Endothelial cell of umbilical vein (primary cell): ENCODE results near the gene SLC19A1. TPM values are rescaled to one million over a fixed set of nuclear protein-coding genes. Genes with fewer than 3 reads are reported as not detected.

Source experiments
- BruUV-seq: library from RNA; stranded (reverse); fragments of 400-500 nt; replicated peaks from 2 replicates; lab custom pipeline; 2021; lab: Mats Ljungman, UMichigan
- CTCF ChIA-PET: fragments of 300-600, 350-600 bp; sonication (Branson Sonifier 250); formaldehyde crosslinking; loops from one replicate; lab custom pipeline; 2021; ENCODE audit warnings: antibody characterized with exemption, inconsistent platforms; lab: Charles Lee
- POLR2A ChIA-PET: fragments of 300-600, 350-600 bp; sonication (Branson Sonifier 250); formaldehyde crosslinking; loops from one replicate; lab custom pipeline; 2021; ENCODE audit warnings: antibody characterized with exemption, inconsistent platforms; lab: Charles Lee
- DNase-seq: peaks from one replicate; pipeline ENCODE4 v3.0.0-alpha.2; 2011; ENCODE audit warnings: low read depth, low spot score
- FAIRE-seq: peaks from 2 replicates; lab custom pipeline; 2011; peaks lifted over from hg19 to GRCh38; lab: Jason Lieb, UNC
- H2AFZ ChIP-seq: 2 replicates; pipeline ENCODE4 v1.6.0; 2012; ENCODE audit warnings: low read depth, low read length, control low read depth, inconsistent platforms
- H3K27ac ChIP-seq: 2 replicates; pipeline ENCODE4 v1.5.1; 2011; ENCODE audit warnings: low read depth, mild to moderate bottlenecking, control low read depth, low read length, moderate library complexity; ENCODE audit not compliant: insufficient read depth
- H3K27me3 ChIP-seq, 2 experiments: 2 replicates each; pipeline versions ENCODE4 v1.6.0 to v1.6.1; 2011; ENCODE audit warnings: low read length in 2 of 2, mixed read lengths in 1 of 2; ENCODE audit not compliant: control insufficient read depth in 2 of 2, insufficient read depth in 2 of 2
- H3K36me3 ChIP-seq, 2 experiments: 2 replicates in 1 of 2; 3 replicates in 1 of 2; pipeline ENCODE4 v1.5.1; 2011; ENCODE audit warnings: low read length in 2 of 2, mild to moderate bottlenecking in 1 of 2, moderate library complexity in 1 of 2; ENCODE audit not compliant: control insufficient read depth in 2 of 2, insufficient read depth in 2 of 2; ENCODE audit errors: extremely low read depth in 1 of 2
- H3K4me1 ChIP-seq: 3 replicates; pipeline ENCODE4 v1.5.1; 2011; ENCODE audit warnings: mild to moderate bottlenecking, low read length; ENCODE audit not compliant: control insufficient read depth, insufficient read depth; ENCODE audit errors: extremely low read depth
- H3K4me2 ChIP-seq: 2 replicates; pipeline ENCODE4 v1.6.1; 2011; ENCODE audit warnings: low read length, control low read depth, mixed read lengths; ENCODE audit not compliant: insufficient read depth
- H3K4me3 ChIP-seq, 3 experiments: fragments of 200-600 bp in 1 of 3; sonication (generic), shearing (Covaris generic) in 1 of 3; replicated peaks in 1 of 3; 2 replicates each; pipeline ENCODE4 v1.5.1; 2011 to 2016; ENCODE audit warnings: control low read depth in 3 of 3, low read length in 3 of 3, mild to moderate bottlenecking in 2 of 3, inconsistent platforms in 1 of 3, low read depth in 1 of 3, moderate library complexity in 1 of 3; ENCODE audit not compliant: insufficient read depth in 1 of 3
- H3K79me2 ChIP-seq: 2 replicates; pipeline ENCODE4 v1.6.0; 2012; ENCODE audit warnings: low read length, inconsistent platforms; ENCODE audit not compliant: control insufficient read depth, insufficient read depth
- H3K9ac ChIP-seq: replicated peaks from 2 replicates; pipeline ENCODE3; 2011; ENCODE audit warnings: low read length, control low read depth; ENCODE audit not compliant: insufficient read depth; ENCODE audit errors: extremely low read depth
- H3K9me1 ChIP-seq: replicated peaks from 3 replicates; pipeline ENCODE4 v1.6.0; 2011; ENCODE audit warnings: mild to moderate bottlenecking, low read length; ENCODE audit not compliant: control insufficient read depth, insufficient read depth; ENCODE audit errors: extremely low read depth
- H3K9me3 ChIP-seq: replicated peaks from 2 replicates; pipeline ENCODE4 v1.5.1; 2012; ENCODE audit warnings: low read length, inconsistent platforms; ENCODE audit not compliant: control insufficient read depth, insufficient read depth
- H4K20me1 ChIP-seq: replicated peaks from 2 replicates; pipeline ENCODE3; 2011; ENCODE audit warnings: mild to moderate bottlenecking, low read length; ENCODE audit not compliant: control insufficient read depth, insufficient read depth; ENCODE audit errors: extremely low read depth
- CTCF ChIP-seq, 2 donors: IDR thresholded peaks; 1 replicate in 1 of 2; 2 replicates in 1 of 2; pipeline ENCODE4 v1.5.1; 2011; ENCODE audit warnings: low read length in 2 of 2, mild to moderate bottlenecking in 2 of 2, moderate library complexity in 2 of 2, control low read depth in 1 of 2, inconsistent platforms in 1 of 2, low read depth in 1 of 2; ENCODE audit not compliant: insufficient read depth in 1 of 2; ENCODE audit errors: extremely low read depth in 1 of 2
- EZH2 ChIP-seq: IDR thresholded peaks from 2 replicates; pipeline ENCODE4 v1.6.1; 2012; ENCODE audit warnings: borderline replicate concordance, low read depth, mild to moderate bottlenecking, moderate library complexity, low read length, inconsistent platforms; ENCODE audit not compliant: severe bottlenecking
- FOS ChIP-seq: IDR thresholded peaks from 2 replicates; pipeline ENCODE4 v1.6.1; 2011; ENCODE audit warnings: mild to moderate bottlenecking, low read length, moderate library complexity, borderline replicate concordance; ENCODE audit not compliant: insufficient read depth
- GATA2 ChIP-seq: IDR thresholded peaks from 2 replicates; pipeline ENCODE4 v1.7.0; 2011; ENCODE audit warnings: low read depth, mild to moderate bottlenecking, moderate library complexity, mixed read lengths, low read length; ENCODE audit not compliant: insufficient read length, insufficient read depth
- JUN ChIP-seq: IDR thresholded peaks from 2 replicates; pipeline ENCODE4 v1.6.1; 2011; ENCODE audit warnings: borderline replicate concordance, low read depth; ENCODE audit not compliant: insufficient read length, insufficient read depth
- MAX ChIP-seq: IDR thresholded peaks from 2 replicates; pipeline ENCODE4 v1.6.1; 2011; ENCODE audit not compliant: insufficient read depth, insufficient read length
- MYC ChIP-seq: IDR thresholded peaks from one replicate; pipeline ENCODE4 v1.6.1; 2011; ENCODE audit warnings: mild to moderate bottlenecking, low read depth, low read length
- POLR2A ChIP-seq: IDR thresholded peaks from 2 replicates; pipeline ENCODE4 v1.6.1; 2012; ENCODE audit warnings: low read depth, mild to moderate bottlenecking, control low read depth, low read length
- POLR2AphosphoS5 ChIP-seq: IDR thresholded peaks from 2 replicates; pipeline ENCODE4 v1.6.1; 2012; ENCODE audit warnings: low read depth, mild to moderate bottlenecking, control low read depth, low read length, moderate library complexity; ENCODE audit not compliant: insufficient read depth
- dilution Hi-C: fragments of 300-500 bp; cut with MboI; formaldehyde crosslinking; loops from one replicate; pipeline ENCODE4 v1.15.0; 2019; ENCODE audit warnings: low sequenced_read_pairs; ENCODE audit not compliant: extremely low pct_ligation_motif_present
- intact Hi-C: fragments of 100-400 bp; cut with micrococcal nuclease; formaldehyde crosslinking; loops from one replicate; pipeline ENCODE4 v1.10.0; 2022
- polyA plus RNA-seq, 4 experiments: library from polyadenylated mRNA; depleted of rRNA in 3 of 4; stranded (reverse) in 3 of 4; unstranded in 1 of 4; fragments of >200 nt; gene quantifications; 2 replicates each; pipeline versions ENCODE4 v1.2.1 to v1.2.3, GENCODE V29; 2011 to 2012; ENCODE audit warnings: missing spikeins in 1 of 4
- total RNA-seq: library from RNA; stranded (reverse); gene quantifications from 2 replicates; pipeline ENCODE4 v1.2.3, GENCODE V29; 2021

The SLC19A1 gene
- total and polyA plus RNA-seq, 2 donors (not counting 3 experiments of a cell fraction or from before 2014, with no cell fraction given): 36.3 to 54.6 TPM

- Histone ChIP-seq H4K20me1 (no peaks in the 10 kb centered on the region), H3K79me2 (peaks cover 35% of the 10 kb centered on the region), H3K4me1 (peaks cover 11% of the 10 kb centered on the region), H3K4me2 (no peak overlapping the region), H3K4me3 (no peak overlapping the region), H3K36me3 (peaks cover 0 to 5% of the 10 kb centered on the region in 2 experiments), H2AFZ (no peak overlapping the region), H3K9ac (no peak overlapping the region), H3K27me3 (no peaks in the 10 kb centered on the region), H3K27ac (no peak overlapping the region), H3K9me1 (no peaks in the 10 kb centered on the region), H3K9me3 (no peaks in the 10 kb centered on the region)
- DNase-seq: no peak
- ChIA-PET POLR2A (no interaction called here), CTCF (interaction anchor here (1.6 kb wide), 1 partner anchor 317 kb away, joined by 5 read pairs; no protein-coding TSS in a partner anchor)
- BruUV-seq: no TSS peak
- intact Hi-C loops (no loop called here), dilution Hi-C loops (no loop called here)
- FAIRE-seq: no peak
- TF ChIP-seq MAX: no peak
- no peak for TF ChIP-seq JUN
- no peak for TF ChIP-seq POLR2A
- TF ChIP-seq POLR2AphosphoS5: no peak
- no peak for TF ChIP-seq MYC
Observed at GRCh38 chr21:45457161-45457831, 84.9 kb downstream of the SLC19A1 start.

GRCh38 chr21:45456584-45457160, 85.6 kb downstream of the SLC19A1 start:
- H2AFZ ChIP-seq: no peak overlapping the region
- H3K4me3 ChIP-seq: no peak overlapping the region
- intact Hi-C loops (no loop called here), dilution Hi-C loops (no loop called here)
- POLR2A ChIA-PET: no interaction called here
- no TSS peak for BruUV-seq
- H3K9ac ChIP-seq: no peak overlapping the region
- CTCF ChIA-PET: no interaction called here
- no peaks in the 10 kb centered on the region for H4K20me1 ChIP-seq
- H3K27ac ChIP-seq: no peak overlapping the region
- FAIRE-seq: no peak
- peaks cover 33% of the 10 kb centered on the region for H3K79me2 ChIP-seq
- DNase-seq: no peak
- no peaks in the 10 kb centered on the region for H3K9me1 ChIP-seq
- no peaks in the 10 kb centered on the region for H3K27me3 ChIP-seq
- TF ChIP-seq EZH2 (no peak), POLR2A (no peak), JUN (no peak), MYC (no peak), MAX (no peak), CTCF (IDR thresholded peaks at IDR 0.05; ENCODE audit: extremely low read depth in 1 of 2, insufficient read depth in 1 of 2, low read depth in 1 of 2, low read length in 2 of 2) (no peak), FOS (no peak), POLR2AphosphoS5 (no peak), GATA2 (no peak)
- peaks cover 11% of the 10 kb centered on the region for H3K4me1 ChIP-seq
- no peak overlapping the region for H3K4me2 ChIP-seq
- no peaks in the 10 kb centered on the region for H3K9me3 ChIP-seq
- H3K36me3 ChIP-seq: peaks cover 0 to 5% of the 10 kb centered on the region in 2 experiments
